ENCODE results near the gene ACAP3. TPM values are rescaled to one million over a fixed set of nuclear protein-coding genes. Genes with fewer than 3 reads are reported as not detected.
A peak's percentile ranks its signal among the peaks of the same experiment; 100 is the strongest.

ACAP3 gene
- total and polyA plus RNA-seq, 5 donors from 2014 or later: 2.7 to 75.5 (median 4.3) TPM

DNA sequence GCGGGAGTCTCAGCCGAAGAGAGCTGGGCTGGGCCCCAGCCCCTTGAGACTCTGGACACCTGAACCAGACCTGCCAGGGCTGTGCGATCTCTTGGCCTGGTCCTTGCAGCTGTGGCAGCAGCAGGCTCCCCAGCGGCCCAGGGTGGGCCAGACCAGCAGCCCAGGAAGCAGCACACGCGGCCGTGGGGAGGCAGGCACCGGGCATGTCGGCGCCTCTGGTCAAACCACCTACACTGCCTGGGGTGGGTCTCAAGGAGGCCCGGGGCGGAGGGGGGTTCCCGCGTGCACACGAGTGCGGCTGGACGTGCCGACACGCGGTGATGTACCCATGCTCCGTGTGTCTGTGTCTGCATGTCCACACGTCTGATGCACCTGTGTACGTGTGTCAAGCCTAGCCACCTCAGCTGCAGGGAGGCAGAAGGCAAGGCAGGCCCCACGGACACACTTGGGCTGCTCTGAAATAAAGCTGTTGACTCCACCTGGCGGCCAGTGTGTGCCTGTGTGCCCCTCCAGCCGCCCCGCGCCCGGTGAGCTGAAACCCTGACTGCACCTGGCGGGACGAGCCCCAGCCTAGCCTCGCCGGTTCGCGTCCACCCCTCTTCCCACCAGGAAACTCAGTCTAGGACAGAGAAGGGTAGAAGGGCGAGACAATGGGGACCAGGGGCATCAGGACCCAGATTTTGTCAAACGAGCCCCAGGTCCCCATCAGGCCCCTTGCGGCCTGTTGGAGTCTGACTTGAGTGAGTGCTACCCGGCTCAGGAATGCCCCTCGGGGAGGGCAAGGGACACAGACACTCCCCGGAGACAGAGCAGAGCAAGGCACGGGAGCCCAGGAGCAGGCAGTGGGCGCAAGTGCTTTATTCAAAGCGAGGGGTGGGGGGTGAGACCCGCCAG, 15.9 kb downstream of the ACAP3 start:
- Histone ChIP-seq H3K4me3 (ENCODE audit: low read depth, low read length) (no peak overlapping the region), H3K27me3 (ENCODE audit: control insufficient read depth, insufficient read depth, low read length) (no peaks in the 10 kb centered on the region), H3K27ac (ENCODE audit: insufficient read depth, low read length, poor library complexity, severe bottlenecking) (no peak overlapping the region), H3K4me1 (ENCODE audit: control insufficient read depth, insufficient read depth, low read length, poor library complexity, severe bottlenecking) (no peaks in the 10 kb centered on the region), H3K36me3 (ENCODE audit: control insufficient read depth, insufficient read depth, low read length) (no peaks in the 10 kb centered on the region), H3K9me3 (ENCODE audit: control insufficient read depth in 2 of 2, low read length in 2 of 2) (no peaks in the 10 kb centered on the region)
- Mint-ChIP-seq H3K9me3 (no peaks in the 10 kb centered on the region), H3K4me3 (peak overlapping the region in 1 of 4 donors; percentile 27), H3K4me1 (peaks cover 0 to 4% (median 2%) of the 10 kb centered on the region in 4 donors), H3K36me3 (no peaks in the 10 kb centered on the region), H3K27me3 (no peaks in the 10 kb centered on the region), H3K27ac (no peak overlapping the region)
- ATAC-seq (ENCODE audit: low read depth in 2 of 2) (peak; percentile 61 to 77), DNase-seq (peak; percentile 38 to 70 (median 57))

DNA sequence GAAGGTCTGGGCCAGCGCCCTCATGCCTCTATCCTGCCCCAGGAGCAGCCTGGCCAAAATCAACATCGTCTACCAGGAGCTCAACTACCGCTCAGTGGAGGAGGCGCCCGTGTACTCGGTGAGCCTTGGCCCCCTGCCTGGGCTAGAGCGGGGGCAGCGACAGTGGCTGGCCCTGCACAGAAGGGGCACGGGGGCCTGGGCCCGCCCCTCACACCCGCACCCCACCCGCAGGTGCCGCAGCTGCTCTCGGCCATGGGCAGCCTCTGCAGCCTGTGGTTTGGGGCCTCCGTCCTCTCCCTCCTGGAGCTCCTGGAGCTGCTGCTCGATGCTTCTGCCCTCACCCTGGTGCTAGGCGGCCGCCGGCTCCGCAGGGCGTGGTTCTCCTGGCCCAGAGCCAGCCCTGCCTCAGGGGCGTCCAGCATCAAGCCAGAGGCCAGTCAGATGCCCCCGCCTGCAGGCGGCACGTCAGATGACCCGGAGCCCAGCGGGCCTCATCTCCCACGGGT, 16.7 kb downstream of the ACAP3 start:
- no peak overlapping the region for H3K27ac ChIP-seq (ENCODE audit: insufficient read depth, low read length, poor library complexity, severe bottlenecking)
- DNase-seq: no peak

DNA sequence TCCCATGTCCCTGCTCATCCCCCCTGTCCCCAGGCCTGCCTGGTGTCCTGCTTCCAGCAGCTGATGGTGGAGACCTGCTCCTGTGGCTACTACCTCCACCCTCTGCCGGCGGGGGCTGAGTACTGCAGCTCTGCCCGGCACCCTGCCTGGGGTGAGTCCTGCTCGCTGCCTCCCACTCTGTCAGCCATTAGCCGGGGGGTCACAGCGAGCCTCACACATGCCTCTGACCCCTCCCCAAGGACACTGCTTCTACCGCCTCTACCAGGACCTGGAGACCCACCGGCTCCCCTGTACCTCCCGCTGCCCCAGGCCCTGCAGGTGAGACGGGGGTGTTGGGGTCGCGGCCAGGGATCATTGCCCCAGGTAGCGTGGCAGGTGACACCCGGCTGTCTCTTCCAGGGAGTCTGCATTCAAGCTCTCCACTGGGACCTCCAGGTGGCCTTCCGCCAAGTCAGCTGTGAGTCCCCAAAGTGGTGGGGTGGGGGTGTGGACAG, 17.4 kb downstream of the ACAP3 start:
- Histone ChIP-seq H3K27ac (ENCODE audit: insufficient read depth, low read length, poor library complexity, severe bottlenecking) (no peak overlapping the region), H3K27me3 (ENCODE audit: control insufficient read depth, insufficient read depth, low read length) (no peaks in the 10 kb centered on the region), H3K9me3 (ENCODE audit: control insufficient read depth in 2 of 2, low read length in 2 of 2) (no peaks in the 10 kb centered on the region), H3K4me1 (ENCODE audit: control insufficient read depth, insufficient read depth, low read length, poor library complexity, severe bottlenecking) (no peaks in the 10 kb centered on the region), H3K4me3 (ENCODE audit: low read depth, low read length) (no peak overlapping the region), H3K36me3 (ENCODE audit: control insufficient read depth, insufficient read depth, low read length) (no peaks in the 10 kb centered on the region)
- no peak overlapping the region for H3K27ac Mint-ChIP-seq
- H3K4me1 Mint-ChIP-seq: peaks cover 0 to 4% (median 2%) of the 10 kb centered on the region in 4 donors
- peak in 1 of 2 donors; percentile 29 for ATAC-seq (ENCODE audit: low read depth in 2 of 2)
- no peaks in the 10 kb centered on the region for H3K36me3 Mint-ChIP-seq
- no peaks in the 10 kb centered on the region for H3K9me3 Mint-ChIP-seq
- no peaks in the 10 kb centered on the region for H3K27me3 Mint-ChIP-seq
- peak in 1 of 3 donors; percentile 20 for DNase-seq
- no peak overlapping the region for H3K4me3 Mint-ChIP-seq

More for the DNA sequence above, 16.7 kb downstream of the ACAP3 start:
- Mint-ChIP-seq H3K36me3 (no peaks in the 10 kb centered on the region), H3K27me3 (no peaks in the 10 kb centered on the region), H3K27ac (no peak overlapping the region), H3K4me3 (no peak overlapping the region), H3K9me3 (no peaks in the 10 kb centered on the region), H3K4me1 (peaks cover 0 to 4% (median 2%) of the 10 kb centered on the region in 4 donors)
- no peaks in the 10 kb centered on the region for H3K36me3 ChIP-seq (ENCODE audit: control insufficient read depth, insufficient read depth, low read length)
- H3K4me1 ChIP-seq (ENCODE audit: control insufficient read depth, insufficient read depth, low read length, poor library complexity, severe bottlenecking): no peaks in the 10 kb centered on the region
- no peak overlapping the region for H3K4me3 ChIP-seq (ENCODE audit: low read depth, low read length)
- H3K9me3 ChIP-seq (ENCODE audit: control insufficient read depth in 2 of 2, low read length in 2 of 2): no peaks in the 10 kb centered on the region
- no peak for ATAC-seq (ENCODE audit: low read depth in 2 of 2)
- no peaks in the 10 kb centered on the region for H3K27me3 ChIP-seq (ENCODE audit: control insufficient read depth, insufficient read depth, low read length)

DNA sequence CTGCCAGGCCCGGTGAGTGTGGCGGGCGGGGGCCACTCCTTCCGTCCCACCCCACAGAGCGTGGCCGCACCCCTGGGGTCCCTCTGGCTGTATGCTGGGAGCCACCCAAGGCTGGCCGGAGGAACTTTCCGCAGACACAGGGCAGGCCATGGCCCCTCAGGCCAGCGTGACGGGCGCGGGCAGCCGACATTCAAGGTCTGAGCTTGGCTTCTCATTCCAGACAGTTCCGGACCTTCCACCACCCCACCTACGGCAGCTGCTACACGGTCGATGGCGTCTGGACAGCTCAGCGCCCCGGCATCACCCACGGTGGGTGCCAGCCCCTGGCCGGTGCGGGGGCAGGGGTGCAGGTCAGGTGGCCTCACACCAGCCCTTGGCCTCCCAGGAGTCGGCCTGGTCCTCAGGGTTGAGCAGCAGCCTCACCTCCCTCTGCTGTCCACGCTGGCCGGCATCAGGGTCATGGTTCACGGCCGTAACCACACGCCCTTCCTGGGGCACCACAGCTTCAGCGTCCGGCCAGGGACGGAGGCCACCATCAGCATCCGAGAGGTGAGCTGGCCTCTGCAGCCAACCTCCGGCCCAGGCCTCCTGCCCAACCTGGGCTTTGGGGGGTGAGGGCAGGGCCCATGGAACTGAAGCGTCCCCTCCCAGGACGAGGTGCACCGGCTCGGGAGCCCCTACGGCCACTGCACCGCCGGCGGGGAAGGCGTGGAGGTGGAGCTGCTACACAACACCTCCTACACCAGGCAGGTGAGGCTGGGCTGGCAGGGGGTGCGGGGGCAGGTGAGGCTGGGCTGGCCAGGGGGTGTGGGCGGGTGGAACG, 20.2 kb downstream of the ACAP3 start:
- no peak for DNase-seq
- Mint-ChIP-seq H3K9me3 (peaks cover 0 to 2% (median 0%) of the 10 kb centered on the region in 7 donors), H3K4me1 (peaks cover 0 to 4% (median 2%) of the 10 kb centered on the region in 4 donors)

DNA sequence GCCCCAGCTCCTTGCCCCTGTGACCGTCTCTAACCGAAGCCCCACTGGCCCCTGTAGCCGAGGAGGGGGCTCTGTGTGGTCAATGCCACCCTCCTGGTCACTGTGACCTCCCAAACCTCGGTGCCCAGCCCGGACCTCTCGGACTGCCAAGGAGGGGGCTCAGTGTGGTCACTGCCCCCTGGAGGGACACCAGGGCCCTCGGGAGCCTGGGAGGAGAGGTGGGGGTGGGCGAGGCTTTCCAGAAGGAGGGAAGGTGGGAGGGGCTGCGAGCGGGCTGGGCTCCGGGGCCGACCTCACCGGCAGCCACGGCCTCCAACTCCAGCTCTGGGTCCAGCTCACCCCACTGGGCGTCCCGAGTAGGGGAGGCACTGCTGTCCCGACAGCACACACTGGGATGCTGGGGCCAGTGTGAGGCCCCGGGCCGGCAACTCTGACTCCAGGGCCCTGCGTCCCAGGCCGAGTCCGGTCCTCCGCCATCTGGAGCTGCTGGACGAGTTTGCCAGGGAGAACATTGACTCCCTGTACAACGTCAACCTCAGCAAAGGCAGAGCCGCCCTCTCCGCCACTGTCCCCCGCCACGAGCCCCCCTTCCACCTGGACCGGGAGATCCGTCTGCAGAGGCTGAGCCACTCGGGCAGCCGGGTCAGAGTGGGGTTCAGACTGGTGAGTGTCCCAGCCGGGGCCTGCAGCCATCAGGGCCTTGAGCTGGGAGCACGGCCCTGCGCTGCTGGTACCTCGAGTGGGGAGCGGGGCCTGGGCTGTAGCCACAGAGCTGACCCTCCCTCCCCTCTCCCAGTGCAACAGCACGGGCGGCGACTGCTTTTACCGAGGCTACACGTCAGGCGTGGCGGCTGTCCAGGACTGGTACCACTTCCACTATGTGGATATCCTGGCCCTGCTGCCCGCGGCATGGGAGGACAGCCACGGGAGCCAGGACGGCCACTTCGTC, 21.1 kb downstream of the ACAP3 start:
- Histone ChIP-seq H3K4me1 (ENCODE audit: control insufficient read depth, insufficient read depth, low read length, poor library complexity, severe bottlenecking) (no peaks in the 10 kb centered on the region), H3K4me3 (ENCODE audit: low read depth, low read length) (no peak overlapping the region), H3K36me3 (ENCODE audit: control insufficient read depth, insufficient read depth, low read length) (no peaks in the 10 kb centered on the region), H3K27ac (ENCODE audit: insufficient read depth, low read length, poor library complexity, severe bottlenecking) (no peak overlapping the region), H3K27me3 (ENCODE audit: control insufficient read depth, insufficient read depth, low read length) (no peaks in the 10 kb centered on the region), H3K9me3 (ENCODE audit: control insufficient read depth in 2 of 2, low read length in 2 of 2) (no peaks in the 10 kb centered on the region)
- peaks cover 0 to 2% (median 0%) of the 10 kb centered on the region in 7 donors for H3K9me3 Mint-ChIP-seq
- H3K27me3 Mint-ChIP-seq: no peaks in the 10 kb centered on the region
- ATAC-seq (ENCODE audit: low read depth in 2 of 2) (no peak), DNase-seq (no peak)
- no peak overlapping the region for H3K27ac Mint-ChIP-seq
- H3K4me1 Mint-ChIP-seq: no peaks in the 10 kb centered on the region
- H3K4me3 Mint-ChIP-seq: no peak overlapping the region
- H3K36me3 Mint-ChIP-seq: no peaks in the 10 kb centered on the region

More for the DNA sequence above, 20.2 kb downstream of the ACAP3 start:
- Histone ChIP-seq H3K27ac (ENCODE audit: insufficient read depth, low read length, poor library complexity, severe bottlenecking) (no peak overlapping the region), H3K4me1 (ENCODE audit: control insufficient read depth, insufficient read depth, low read length, poor library complexity, severe bottlenecking) (no peaks in the 10 kb centered on the region), H3K9me3 (ENCODE audit: control insufficient read depth in 2 of 2, low read length in 2 of 2) (no peaks in the 10 kb centered on the region), H3K36me3 (ENCODE audit: control insufficient read depth, insufficient read depth, low read length) (no peaks in the 10 kb centered on the region), H3K27me3 (ENCODE audit: control insufficient read depth, insufficient read depth, low read length) (no peaks in the 10 kb centered on the region), H3K4me3 (ENCODE audit: low read depth, low read length) (no peak overlapping the region)
- Mint-ChIP-seq H3K27me3 (no peaks in the 10 kb centered on the region), H3K27ac (no peak overlapping the region), H3K4me3 (no peak overlapping the region), H3K36me3 (no peaks in the 10 kb centered on the region)
- ATAC-seq (ENCODE audit: low read depth in 2 of 2): no peak

- ATAC-seq (ENCODE audit: low read depth in 2 of 2): no peak
- Mint-ChIP-seq H3K27ac (peak overlapping the region in 1 of 3 donors; percentile 48), H3K4me1 (no peaks in the 10 kb centered on the region), H3K4me3 (peak overlapping the region in 1 of 4 donors; percentile 32), H3K36me3 (no peaks in the 10 kb centered on the region), H3K27me3 (no peaks in the 10 kb centered on the region), H3K9me3 (peaks cover 0 to 2% (median 0%) of the 10 kb centered on the region in 7 donors)
- no peak for DNase-seq
- no peak overlapping the region for H3K4me3 ChIP-seq (ENCODE audit: low read depth, low read length)
- H3K36me3 ChIP-seq (ENCODE audit: control insufficient read depth, insufficient read depth, low read length): no peaks in the 10 kb centered on the region
- no peak overlapping the region for H3K27ac ChIP-seq (ENCODE audit: insufficient read depth, low read length, poor library complexity, severe bottlenecking)
- no peaks in the 10 kb centered on the region for H3K9me3 ChIP-seq (ENCODE audit: control insufficient read depth in 2 of 2, low read length in 2 of 2)
- H3K4me1 ChIP-seq (ENCODE audit: control insufficient read depth, insufficient read depth, low read length, poor library complexity, severe bottlenecking): no peaks in the 10 kb centered on the region
- H3K27me3 ChIP-seq (ENCODE audit: control insufficient read depth, insufficient read depth, low read length): no peaks in the 10 kb centered on the region
Observed at GRCh38 chr1:1285611-1286311, 22.0 kb downstream of the ACAP3 start.
